GM18499 (cell line): ENCODE results near the gene ACTRT2.

Experiments
- ATAC-seq: cut with Tn5 transposase; IDR thresholded peaks from one replicate; pipeline ENCODE4 v1.9.1; 2021; ENCODE audit warnings: moderate number of reproducible peaks; ENCODE audit not compliant: insufficient read depth, unreplicated experiment

ACTRT2 gene

GRCh38 chr1:3064901-3065300 lies 43.6 kb downstream of the ACTRT2 start:
- no peak for ATAC-seq

- no peak for ATAC-seq
These were observed 44.1 kb downstream of the ACTRT2 start for GRCh38 chr1:3065396-3065795.

- no peak for ATAC-seq
These were observed 44.5 kb downstream of the ACTRT2 start for GRCh38 chr1:3065797-3066196.

GRCh38 chr1:3066250-3066711 lies 45.0 kb downstream of the ACTRT2 start:
- ATAC-seq, result no peak

- no peak for ATAC-seq
These were observed 45.6 kb downstream of the ACTRT2 start for GRCh38 chr1:3066826-3067225.

- ATAC-seq, result no peak
These were observed 46.0 kb downstream of the ACTRT2 start for GRCh38 chr1:3067301-3067670.

- ATAC-seq, result no peak
These were observed 46.6 kb downstream of the ACTRT2 start for GRCh38 chr1:3067671-3068563.

- no peak for ATAC-seq
These were observed 47.5 kb downstream of the ACTRT2 start, which contains the start of gene PRDM16 for GRCh38 chr1:3068564-3069431. Gene PRDM16 (plus strand): TSS chr1:3069203. CDS start chr1:3069260, 57 bp downstream.

- ATAC-seq, result no peak
These were observed 48.4 kb downstream of the ACTRT2 start for GRCh38 chr1:3069491-3070308.

GRCh38 chr1:3070309-3070643 lies 49.0 kb downstream of the ACTRT2 start:
- ATAC-seq, result no peak

- no peak for ATAC-seq
These were observed 49.6 kb downstream of the ACTRT2 start for GRCh38 chr1:3070644-3071564.

- ATAC-seq, result no peak
These were observed 50.5 kb downstream of the ACTRT2 start for GRCh38 chr1:3071565-3072390.
